HG03045 (cell line): ENCODE data around the gene ARHGAP33.
"Not testable (repeated sequence)": the region's sequence is repeated elsewhere in the genome, so short reads cannot be mapped to it uniquely, and the experiment has no call there.

Experiments
- ATAC-seq: cut with Tn5 transposase; IDR thresholded peaks from one replicate; pipeline ENCODE4 v1.9.1; 2021; ENCODE audit warnings: mild to moderate bottlenecking, moderate library complexity; ENCODE audit not compliant: unreplicated experiment

Gene ARHGAP33

GRCh38 chr19:35828692-35829301 lies 53.4 kb downstream of the ARHGAP33 start:
- no peak for ATAC-seq

DNA sequence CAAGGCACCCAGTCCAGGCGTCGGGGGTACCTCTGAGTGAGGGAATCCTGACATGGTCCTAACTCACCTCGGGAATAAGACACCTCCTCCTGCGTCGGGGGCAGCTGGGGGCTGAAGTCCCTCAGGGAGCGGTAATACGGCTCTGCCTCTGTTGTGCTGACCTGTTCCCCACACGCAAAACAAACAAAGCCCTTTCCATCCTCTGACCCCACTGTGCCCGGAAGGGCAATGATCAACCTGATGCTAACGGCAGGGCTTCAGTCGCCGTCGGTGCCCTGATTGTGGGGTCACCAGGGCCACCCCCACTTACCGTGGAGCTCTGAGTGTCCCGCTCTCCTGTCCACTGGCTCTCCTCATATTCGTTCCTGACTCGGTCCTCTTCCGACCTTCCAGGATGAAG lies 55.6 kb downstream of the ARHGAP33 start:
- ATAC-seq, result no peak

DNA sequence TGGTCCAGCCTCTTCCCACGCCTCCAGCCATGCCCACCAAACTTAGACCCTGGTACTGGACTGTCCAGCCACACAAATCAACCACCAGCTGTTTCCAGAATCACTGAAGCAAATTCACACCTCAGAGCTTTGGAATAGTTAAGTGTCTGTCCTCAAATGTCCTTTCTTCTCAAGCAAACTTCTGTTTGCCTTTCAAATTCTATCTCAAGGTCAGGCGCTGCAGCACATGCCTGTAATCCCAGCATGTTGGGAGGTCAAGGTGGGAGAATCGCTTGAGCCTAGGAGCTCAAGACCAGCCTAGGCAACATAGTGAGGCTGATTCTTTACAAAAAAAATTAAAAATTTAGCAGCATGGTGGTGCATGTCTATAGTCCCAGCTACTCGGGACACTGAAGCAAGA lies 56.7 kb downstream of the ARHGAP33 start:
- no peak for ATAC-seq

DNA sequence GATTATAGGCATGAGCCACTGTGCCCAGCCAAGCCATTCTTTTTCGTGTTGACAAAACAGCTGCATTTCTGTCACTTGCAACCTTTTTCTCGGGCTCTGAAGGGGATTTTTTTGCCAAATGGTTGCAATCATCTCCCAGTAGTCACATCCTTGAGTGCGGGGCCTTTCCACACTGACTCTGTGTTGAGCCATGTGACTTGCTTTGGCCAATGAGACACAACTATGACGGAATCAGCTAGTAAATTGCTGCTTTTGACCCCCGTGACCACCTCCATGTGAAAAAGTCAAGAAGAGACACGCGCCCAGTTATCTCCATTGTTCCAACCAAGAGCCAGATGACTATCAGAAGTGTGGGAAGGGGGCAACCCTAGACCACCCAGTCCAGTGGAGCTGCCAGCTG lies 58.6 kb downstream of the ARHGAP33 start:
- ATAC-seq, result no peak

GRCh38 chr19:35836096-35836495 lies 60.7 kb downstream of the ARHGAP33 start:
- ATAC-seq, result not testable (repeated sequence)
